HEK293 (cell line): Measurements from ENCODE around the gene KRTAP10-10.

Source experiments
- CTCF ChIA-PET: fragments of 350-600 bp; formaldehyde crosslinking; extraction: SDS; loops from one replicate; lab custom pipeline; 2021; ENCODE audit warnings: antibody characterized with exemption; lab: Yijun Ruan, JAX
- POLR2A ChIA-PET: fragments of 300-600 bp; formaldehyde crosslinking; extraction: SDS; loops from one replicate; lab custom pipeline; 2020; ENCODE audit warnings: antibody characterized with exemption, inconsistent platforms; lab: Yijun Ruan, JAX
- H3K27ac ChIP-seq: fragments of 200-500 bp; sonication (Bioruptor generic); 2 replicates; pipeline ENCODE4 v1.5.1; 2014; ENCODE audit warnings: low read depth, low read length, control low read depth, inconsistent platforms; ENCODE audit errors: extremely low read depth
- H3K36me3 ChIP-seq, 2 experiments: fragments of 200-500 bp in 1 of 2; sonication (Bioruptor generic) in 1 of 2; 1 replicate in 1 of 2; 2 replicates in 1 of 2; pipeline ENCODE4 v1.5.1; 2014 to 2017; ENCODE audit warnings: inconsistent platforms in 2 of 2, low read length in 2 of 2; ENCODE audit not compliant: control insufficient read depth in 2 of 2, insufficient read depth in 1 of 2
- H3K4me1 ChIP-seq: fragments of 200-500 bp; sonication (Bioruptor generic); 2 replicates; pipeline ENCODE4 v1.5.1; 2014; ENCODE audit warnings: mild to moderate bottlenecking, low read length, inconsistent platforms; ENCODE audit not compliant: control insufficient read depth, insufficient read depth
- H3K4me3 ChIP-seq: 2 replicates; pipeline ENCODE4 v1.5.1; 2011; ENCODE audit warnings: low read depth, mild to moderate bottlenecking, control low read depth, low read length, moderate library complexity
- H3K9me3 ChIP-seq: fragments of 200-500 bp; sonication (Bioruptor generic); 2 replicates; pipeline ENCODE4 v1.5.1; 2014; ENCODE audit warnings: low read depth, low read length, inconsistent platforms; ENCODE audit not compliant: control insufficient read depth, insufficient read depth
- AEBP2 ChIP-seq: fragments of 450-650 bp; formaldehyde crosslinking; IDR thresholded peaks from 2 replicates; pipeline ENCODE4 v1.5.1; 2016; ENCODE audit warnings: missing biosample characterization, missing genetic modification characterization, borderline replicate concordance
- BCL6B ChIP-seq: fragments of 450-650 bp; formaldehyde crosslinking; IDR thresholded peaks from 2 replicates; pipeline ENCODE4 v1.5.1; 2017; ENCODE audit warnings: missing biosample characterization, missing genetic modification characterization
- HIC1 ChIP-seq: fragments of 450-650 bp; formaldehyde crosslinking; IDR thresholded peaks from 2 replicates; pipeline ENCODE4 v1.5.1; 2016; ENCODE audit warnings: missing biosample characterization, missing genetic modification characterization
- KLF7 ChIP-seq: fragments of 450-650 bp; formaldehyde crosslinking; IDR thresholded peaks from 2 replicates; pipeline ENCODE4 v1.5.1; 2016; ENCODE audit warnings: missing biosample characterization, missing genetic modification characterization, borderline replicate concordance
- MEIS1 ChIP-seq: sonication (generic); formaldehyde crosslinking; IDR thresholded peaks from 2 replicates; pipeline ENCODE4 v1.8.1; 2022; ENCODE audit warnings: missing genetic modification reagents, mild to moderate bottlenecking, borderline replicate concordance
- REPIN1 ChIP-seq: fragments of 450-650 bp; formaldehyde crosslinking; IDR thresholded peaks from 2 replicates; pipeline ENCODE4 v1.5.1; 2017; ENCODE audit warnings: missing biosample characterization, missing genetic modification characterization, low read depth
- SETDB1 ChIP-seq: IDR thresholded peaks from one replicate; pipeline ENCODE4 v1.6.1; 2017; ENCODE audit warnings: mild to moderate bottlenecking, low read length, moderate library complexity, mixed read lengths; ENCODE audit not compliant: insufficient read length
- TRIM28 ChIP-seq: IDR thresholded peaks from 2 replicates; pipeline ENCODE4 v1.6.1; 2011; ENCODE audit warnings: low read length, control low read depth, borderline replicate concordance
- ZBTB11 ChIP-seq: fragments of 450-650 bp; formaldehyde crosslinking; conservative IDR thresholded peaks from 2 replicates; pipeline ENCODE4 v1.5.1; 2016; ENCODE audit warnings: low read depth, missing biosample characterization, missing genetic modification characterization
- ZFP37 ChIP-seq: fragments of 450-650 bp; formaldehyde crosslinking; IDR thresholded peaks from 2 replicates; pipeline ENCODE4 v1.5.1; 2016; ENCODE audit warnings: missing biosample characterization, missing genetic modification characterization
- ZNF121 ChIP-seq: fragments of 450-650 bp; formaldehyde crosslinking; IDR thresholded peaks from 2 replicates; pipeline ENCODE4 v1.5.1; 2016; ENCODE audit warnings: missing biosample characterization, missing genetic modification characterization
- ZNF140 ChIP-seq: fragments of 450-650 bp; formaldehyde crosslinking; IDR thresholded peaks from 2 replicates; pipeline ENCODE4 v1.5.1; 2016; ENCODE audit warnings: missing biosample characterization, missing genetic modification characterization
- ZNF16 ChIP-seq: fragments of 450-650 bp; formaldehyde crosslinking; IDR thresholded peaks from 2 replicates; pipeline ENCODE4 v1.5.1; 2016; ENCODE audit warnings: low read depth, missing biosample characterization, missing genetic modification characterization
- ZNF169 ChIP-seq: fragments of 450-650 bp; formaldehyde crosslinking; IDR thresholded peaks from 2 replicates; pipeline ENCODE4 v1.5.1; 2016; ENCODE audit warnings: missing biosample characterization, missing genetic modification characterization
- ZNF175 ChIP-seq: fragments of 450-650 bp; formaldehyde crosslinking; IDR thresholded peaks from 2 replicates; pipeline ENCODE4 v1.5.1; 2016; ENCODE audit warnings: missing biosample characterization, missing genetic modification characterization
- ZNF211 ChIP-seq: fragments of 450-650 bp; formaldehyde crosslinking; IDR thresholded peaks from 2 replicates; pipeline ENCODE4 v1.5.1; 2016; ENCODE audit warnings: low read depth, missing biosample characterization, missing genetic modification characterization
- ZNF521 ChIP-seq: fragments of 450-650 bp; formaldehyde crosslinking; IDR thresholded peaks from 2 replicates; pipeline ENCODE4 v1.5.1; 2017; ENCODE audit warnings: missing biosample characterization, mild to moderate bottlenecking, missing genetic modification characterization
- ZNF670 ChIP-seq: fragments of 450-650 bp; formaldehyde crosslinking; IDR thresholded peaks from 2 replicates; pipeline ENCODE4 v1.5.1; 2016; ENCODE audit warnings: missing biosample characterization, missing genetic modification characterization, low read depth

The KRTAP10-10 gene

GRCh38 chr21:44623575-44623974 is 13.6 kb upstream of the KRTAP10-10 start:
- TF ChIP-seq ZNF175 (tag by site-specific recombination) (no peak), ZNF169 (tag by site-specific recombination) (no peak), AEBP2 (tag by site-specific recombination) (no peak), REPIN1 (tag by site-specific recombination) (no peak), TRIM28 (peak; percentile 82; the same call in 1 of the 2 replicates), ZNF16 (tag by site-specific recombination) (no peak), ZNF140 (tag by site-specific recombination) (no peak), ZFP37 (tag by site-specific recombination) (no peak), ZBTB11 (tag by site-specific recombination) (no peak), SETDB1 (peak; percentile 89), ZNF670 (no peak), HIC1 (tag by site-specific recombination) (no peak), KLF7 (tag by site-specific recombination) (no peak)
- Histone ChIP-seq H3K36me3 (no peaks in the 10 kb centered on the region), H3K4me1 (no peaks in the 10 kb centered on the region), H3K9me3 (no peaks in the 10 kb centered on the region), H3K4me3 (no peak overlapping the region), H3K27ac (no peak overlapping the region)
- ChIA-PET POLR2A (no interaction called here), CTCF (no interaction called here)

GRCh38 chr21:44625756-44626155 is 11.4 kb upstream of the KRTAP10-10 start:
- no peak for TF ChIP-seq ZNF121 (tag by site-specific recombination)
- no peak for TF ChIP-seq MEIS1 (CRISPR knock-in tag)
- TF ChIP-seq ZNF175 (tag by site-specific recombination) = no peak
- TF ChIP-seq ZNF521 (tag by site-specific recombination) = no peak
- TF ChIP-seq BCL6B (tag by site-specific recombination) = no peak
- TF ChIP-seq ZNF211 (tag by site-specific recombination) = no peak
- Histone ChIP-seq H3K9me3 (no peaks in the 10 kb centered on the region), H3K4me1 (no peaks in the 10 kb centered on the region), H3K4me3 (no peak overlapping the region), H3K36me3 (no peaks in the 10 kb centered on the region), H3K27ac (no peak overlapping the region)
- POLR2A ChIA-PET = no interaction called here
- CTCF ChIA-PET = interaction anchor here (0.7 kb wide), 1 partner anchor 975 kb away, joined by 3 read pairs; no protein-coding TSS in a partner anchor
